ENCODE measurements around the gene CCDC74B.

DNA sequence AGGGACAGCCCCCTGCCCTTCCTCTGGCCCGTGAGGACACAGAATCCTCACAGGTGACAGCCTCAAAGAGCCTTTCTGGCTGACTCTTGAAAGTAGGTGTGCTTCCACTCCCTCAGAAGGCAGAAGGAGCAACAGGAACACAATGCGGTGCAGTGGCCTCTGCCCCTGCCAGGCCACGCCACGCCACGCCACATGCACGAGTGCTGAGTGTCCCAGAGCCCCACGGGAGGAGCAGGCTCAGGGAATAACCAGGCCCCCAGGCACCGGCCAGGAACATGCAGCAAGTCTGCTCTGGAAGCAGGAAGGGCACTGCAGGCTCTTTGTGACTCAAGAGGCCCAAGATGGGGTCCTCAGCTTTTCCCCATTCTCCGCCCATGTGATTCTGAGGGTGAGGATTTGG, 18.1 kb upstream of the CCDC74B start:
- TF ChIP-seq, protein P1, sequence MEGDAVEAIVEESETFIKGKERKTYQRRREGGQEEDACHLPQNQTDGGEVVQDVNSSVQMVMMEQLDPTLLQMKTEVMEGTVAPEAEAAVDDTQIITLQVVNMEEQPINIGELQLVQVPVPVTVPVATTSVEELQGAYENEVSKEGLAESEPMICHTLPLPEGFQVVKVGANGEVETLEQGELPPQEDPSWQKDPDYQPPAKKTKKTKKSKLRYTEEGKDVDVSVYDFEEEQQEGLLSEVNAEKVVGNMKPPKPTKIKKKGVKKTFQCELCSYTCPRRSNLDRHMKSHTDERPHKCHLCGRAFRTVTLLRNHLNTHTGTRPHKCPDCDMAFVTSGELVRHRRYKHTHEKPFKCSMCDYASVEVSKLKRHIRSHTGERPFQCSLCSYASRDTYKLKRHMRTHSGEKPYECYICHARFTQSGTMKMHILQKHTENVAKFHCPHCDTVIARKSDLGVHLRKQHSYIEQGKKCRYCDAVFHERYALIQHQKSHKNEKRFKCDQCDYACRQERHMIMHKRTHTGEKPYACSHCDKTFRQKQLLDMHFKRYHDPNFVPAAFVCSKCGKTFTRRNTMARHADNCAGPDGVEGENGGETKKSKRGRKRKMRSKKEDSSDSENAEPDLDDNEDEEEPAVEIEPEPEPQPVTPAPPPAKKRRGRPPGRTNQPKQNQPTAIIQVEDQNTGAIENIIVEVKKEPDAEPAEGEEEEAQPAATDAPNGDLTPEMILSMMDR (IDR thresholded peaks at IDR 0.05; ENCODE audit: low read depth, low read length, missing input control), result no peak
- TF ChIP-seq TAF1 (conservative IDR thresholded peaks at IDR 0.05) (no peak), GABPA (IDR thresholded peaks at IDR 0.05 in 1 of 2, conservative IDR thresholded peaks at IDR 0.05 in 1 of 2) (no peak), SP1 (IDR thresholded peaks at IDR 0.05) (no peak), RAD21 (IDR thresholded peaks at IDR 0.05) (no peak), YY1 (IDR thresholded peaks at IDR 0.05) (no peak)
- TF ChIP-seq, protein P2, sequence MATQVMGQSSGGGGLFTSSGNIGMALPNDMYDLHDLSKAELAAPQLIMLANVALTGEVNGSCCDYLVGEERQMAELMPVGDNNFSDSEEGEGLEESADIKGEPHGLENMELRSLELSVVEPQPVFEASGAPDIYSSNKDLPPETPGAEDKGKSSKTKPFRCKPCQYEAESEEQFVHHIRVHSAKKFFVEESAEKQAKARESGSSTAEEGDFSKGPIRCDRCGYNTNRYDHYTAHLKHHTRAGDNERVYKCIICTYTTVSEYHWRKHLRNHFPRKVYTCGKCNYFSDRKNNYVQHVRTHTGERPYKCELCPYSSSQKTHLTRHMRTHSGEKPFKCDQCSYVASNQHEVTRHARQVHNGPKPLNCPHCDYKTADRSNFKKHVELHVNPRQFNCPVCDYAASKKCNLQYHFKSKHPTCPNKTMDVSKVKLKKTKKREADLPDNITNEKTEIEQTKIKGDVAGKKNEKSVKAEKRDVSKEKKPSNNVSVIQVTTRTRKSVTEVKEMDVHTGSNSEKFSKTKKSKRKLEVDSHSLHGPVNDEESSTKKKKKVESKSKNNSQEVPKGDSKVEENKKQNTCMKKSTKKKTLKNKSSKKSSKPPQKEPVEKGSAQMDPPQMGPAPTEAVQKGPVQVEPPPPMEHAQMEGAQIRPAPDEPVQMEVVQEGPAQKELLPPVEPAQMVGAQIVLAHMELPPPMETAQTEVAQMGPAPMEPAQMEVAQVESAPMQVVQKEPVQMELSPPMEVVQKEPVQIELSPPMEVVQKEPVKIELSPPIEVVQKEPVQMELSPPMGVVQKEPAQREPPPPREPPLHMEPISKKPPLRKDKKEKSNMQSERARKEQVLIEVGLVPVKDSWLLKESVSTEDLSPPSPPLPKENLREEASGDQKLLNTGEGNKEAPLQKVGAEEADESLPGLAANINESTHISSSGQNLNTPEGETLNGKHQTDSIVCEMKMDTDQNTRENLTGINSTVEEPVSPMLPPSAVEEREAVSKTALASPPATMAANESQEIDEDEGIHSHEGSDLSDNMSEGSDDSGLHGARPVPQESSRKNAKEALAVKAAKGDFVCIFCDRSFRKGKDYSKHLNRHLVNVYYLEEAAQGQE (IDR thresholded peaks at IDR 0.05), result no peak
- TF ChIP-seq, protein P3, sequence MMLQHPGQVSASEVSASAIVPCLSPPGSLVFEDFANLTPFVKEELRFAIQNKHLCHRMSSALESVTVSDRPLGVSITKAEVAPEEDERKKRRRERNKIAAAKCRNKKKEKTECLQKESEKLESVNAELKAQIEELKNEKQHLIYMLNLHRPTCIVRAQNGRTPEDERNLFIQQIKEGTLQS (IDR thresholded peaks at IDR 0.05), result no peak
